Testis (tissue), 3 donors: ENCODE results near the gene RAB3C. TPM values are rescaled to one million over a fixed set of nuclear protein-coding genes. Genes with fewer than 3 reads are reported as not detected.

Source experiments
- DNase-seq: peaks from one replicate; pipeline ENCODE4 v3.0.0-alpha.2; 2019
- H3K27ac ChIP-seq, 2 donors: fragments of 200-600 bp; sonication (generic); one replicate each; pipeline ENCODE4 v1.5.1; 2019
- H3K27me3 ChIP-seq: fragments of 200-600 bp; sonication (generic); one replicate; pipeline ENCODE4 v1.5.1; 2019
- H3K36me3 ChIP-seq: fragments of 200-600 bp; sonication (generic); one replicate; pipeline ENCODE4 v1.5.1; 2017; ENCODE audit warnings: low read depth; ENCODE audit errors: missing control alignments
- H3K4me1 ChIP-seq: fragments of 200-600 bp; sonication (generic); one replicate; pipeline ENCODE4 v1.5.1; 2019
- H3K4me3 ChIP-seq, 2 donors: fragments of 200-600 bp; sonication (generic); one replicate each; pipeline ENCODE4 v1.5.1; 2017 to 2019
- H3K9me3 ChIP-seq: fragments of 200-600 bp; sonication (generic); one replicate; pipeline ENCODE4 v1.5.1; 2017
- CTCF ChIP-seq, 3 experiments: fragments of 450-650 bp in 2 of 3; fragments of 200-600 bp in 1 of 3; sonication (generic) in 1 of 3; IDR thresholded peaks; one replicate each; pipeline ENCODE4 v1.5.1; 2016 to 2019; ENCODE audit warnings: antibody characterized with exemption in 3 of 3, mild to moderate bottlenecking in 2 of 3, moderate library complexity in 1 of 3
- POLR2A ChIP-seq: fragments of 450-650 bp; IDR thresholded peaks from one replicate; pipeline ENCODE4 v1.6.1; 2017; ENCODE audit warnings: antibody characterized with exemption, mild to moderate bottlenecking, moderate library complexity
- WGBS, 2 donors: methylation state at CpG; one replicate each; pipeline ENCODE4 v1.1.5; 2018; 5-methylcytosine and 5-hydroxymethylcytosine counted together
- intact Hi-C: fragments of 100-400 bp; cut with DNase I; formaldehyde crosslinking; loops from one replicate; pipeline ENCODE4 v1.15.1; 2023; ENCODE audit warnings: low total_unique reads
- polyA plus RNA-seq: library from polyadenylated mRNA; stranded (reverse); fragments of 350-450 nt; fragmentation: Illumina TruSeq; extraction: RNeasy Lipid Tissue Mini Kit (QIAGEN cat#74804); gene quantifications from one replicate; pipeline ENCODE4 v1.2.3, GENCODE V29; 2014; ENCODE audit warnings: low read depth, low replicate concordance; ENCODE audit not compliant: insufficient read depth
- total RNA-seq, 2 donors: library from RNA; depleted of rRNA; stranded (reverse); fragments of >200 nt; gene quantifications; one replicate each; pipeline ENCODE4 v1.2.3, GENCODE V29; 2016

Gene RAB3C
- total and polyA plus RNA-seq, 3 donors from 2014 or later = 0.47 to 2.5 (median 1.8) TPM

- no peaks in the 10 kb centered on the region for H3K27me3 ChIP-seq
- intact Hi-C loops = no loop called here
- no peaks in the 10 kb centered on the region for H3K36me3 ChIP-seq
- 94 to 97% methylated on average over 5 of the region's 5 CpGs for WGBS, 2 donors
- H3K4me1 ChIP-seq = no peaks in the 10 kb centered on the region
- no peak overlapping the region for H3K27ac ChIP-seq
- H3K4me3 ChIP-seq = no peak overlapping the region
- DNase-seq = no peak
- no peak for TF ChIP-seq CTCF (IDR thresholded peaks at IDR 0.05)
- no peak for TF ChIP-seq POLR2A
- H3K9me3 ChIP-seq = no peaks in the 10 kb centered on the region
These were observed 268.7 kb downstream of the RAB3C start for GRCh38 chr5:58851571-58851970.

GRCh38 chr5:58852566-58852965 is 269.7 kb downstream of the RAB3C start:
- Histone ChIP-seq H3K36me3 (no peaks in the 10 kb centered on the region), H3K4me1 (no peaks in the 10 kb centered on the region), H3K27me3 (no peaks in the 10 kb centered on the region), H3K4me3 (no peak overlapping the region), H3K9me3 (no peaks in the 10 kb centered on the region), H3K27ac (no peak overlapping the region)
- intact Hi-C loops = no loop called here
- TF ChIP-seq CTCF (IDR thresholded peaks at IDR 0.05) (no peak), POLR2A (no peak)
- DNase-seq = no peak
- 83% methylated on average over 1 of the region's 1 CpG for WGBS, 2 donors

GRCh38 chr5:58854441-58854840 is 271.6 kb downstream of the RAB3C start:
- Histone ChIP-seq H3K27ac (no peak overlapping the region), H3K36me3 (no peaks in the 10 kb centered on the region), H3K9me3 (no peaks in the 10 kb centered on the region), H3K4me3 (no peak overlapping the region), H3K4me1 (no peaks in the 10 kb centered on the region), H3K27me3 (no peaks in the 10 kb centered on the region)
- no peak for DNase-seq
- intact Hi-C loops = no loop called here
- no peak for TF ChIP-seq POLR2A
- TF ChIP-seq CTCF (IDR thresholded peaks at IDR 0.05) = no peak
- WGBS, 2 donors = 81 to 87% methylated on average over 2 of the region's 2 CpGs

GRCh38 chr5:58855851-58856739 is 273.2 kb downstream of the RAB3C start:
- WGBS, 2 donors = 83 to 84% methylated on average over 8 of the region's 8 CpGs
- H3K27ac ChIP-seq = no peak overlapping the region
- DNase-seq = no peak
- TF ChIP-seq POLR2A (no peak), CTCF (IDR thresholded peaks at IDR 0.05) (no peak)
- intact Hi-C loops = no loop called here
- H3K4me1 ChIP-seq = no peaks in the 10 kb centered on the region
- H3K9me3 ChIP-seq = no peaks in the 10 kb centered on the region
- H3K36me3 ChIP-seq = no peaks in the 10 kb centered on the region
- no peaks in the 10 kb centered on the region for H3K27me3 ChIP-seq
- H3K4me3 ChIP-seq = no peak overlapping the region

GRCh38 chr5:58857609-58858008 is 274.7 kb downstream of the RAB3C start:
- 46 to 50% methylated on average over 2 of the region's 2 CpGs for WGBS, 2 donors
- H3K9me3 ChIP-seq = no peaks in the 10 kb centered on the region
- H3K4me1 ChIP-seq = no peaks in the 10 kb centered on the region
- DNase-seq = no peak
- intact Hi-C loops = no loop called here
- no peak overlapping the region for H3K27ac ChIP-seq
- no peaks in the 10 kb centered on the region for H3K27me3 ChIP-seq
- H3K36me3 ChIP-seq = no peaks in the 10 kb centered on the region
- no peak overlapping the region for H3K4me3 ChIP-seq
- no peak for TF ChIP-seq CTCF (IDR thresholded peaks at IDR 0.05)
- no peak for TF ChIP-seq POLR2A
